CD4-positive, alpha-beta T cell (primary cell): ENCODE results near the gene CAPSL. TPM values are rescaled to one million over a fixed set of nuclear protein-coding genes. Genes with fewer than 3 reads are reported as not detected.

ENCODE experiments used
- ATAC-seq: fragments of 200-7000 bp; cut with Tn5 transposase; one replicate; pipeline ENCODE4 v1.10.0; 2022; ENCODE audit warnings: mild to moderate bottlenecking; ENCODE audit not compliant: poor library complexity
- CTCF ChIA-PET: fragments of 350-600 bp; sonication (Branson Sonifier 250); formaldehyde crosslinking; loops from one replicate; lab custom pipeline; 2021; ENCODE audit warnings: antibody characterized with exemption, inconsistent platforms; lab: Charles Lee
- POLR2A ChIA-PET: fragments of 350-600 bp; sonication (Branson Sonifier 250); formaldehyde crosslinking; loops from one replicate; lab custom pipeline; 2021; ENCODE audit warnings: antibody characterized with exemption, inconsistent platforms; lab: Charles Lee
- DNase-seq, 14 experiments: peaks; one replicate each; pipeline ENCODE4 v3.0.0-alpha.2; 2013 to 2020; ENCODE audit warnings: mixed read lengths in 2 of 14
- H3K27ac ChIP-seq, 2 donors: one replicate each; pipeline versions ENCODE4 v1.5.1 to v1.7.0; 2013; ENCODE audit warnings: low read length in 2 of 2, low read depth in 1 of 2, mild to moderate bottlenecking in 1 of 2
- H3K27me3 ChIP-seq, 2 experiments: 1 replicate in 1 of 2; 2 replicates in 1 of 2; pipeline versions ENCODE4 v1.6.1 to v1.7.0; 2013; ENCODE audit warnings: low read length in 2 of 2, control low read depth in 1 of 2, mild to moderate bottlenecking in 1 of 2, moderate library complexity in 1 of 2; ENCODE audit not compliant: insufficient read depth in 2 of 2, control insufficient read depth in 1 of 2
- H3K36me3 ChIP-seq: one replicate; pipeline ENCODE4 v1.6.1; 2013; ENCODE audit warnings: low read length, control low read depth; ENCODE audit not compliant: insufficient read depth
- H3K4me1 ChIP-seq: one replicate; pipeline ENCODE4 v1.6.1; 2013; ENCODE audit warnings: low read length, control low read depth; ENCODE audit not compliant: insufficient read depth
- H3K4me3 ChIP-seq: one replicate; pipeline ENCODE4 v1.5.1; 2013; ENCODE audit warnings: mild to moderate bottlenecking, low read length, moderate library complexity
- H3K9me3 ChIP-seq, 2 experiments: 1 replicate in 1 of 2; 2 replicates in 1 of 2; pipeline versions ENCODE4 v1.6.1 to v1.7.0; 2013; ENCODE audit warnings: low read length in 2 of 2, mild to moderate bottlenecking in 2 of 2, control low read depth in 1 of 2, moderate library complexity in 1 of 2; ENCODE audit not compliant: control insufficient read depth in 1 of 2, insufficient read depth in 1 of 2
- H3K27ac Mint-ChIP-seq: one replicate; pipeline ENCODE4 v1.8.0; 2020; ENCODE audit warnings: mixed read lengths
- H3K27me3 Mint-ChIP-seq: one replicate; pipeline ENCODE4 v1.8.0; 2021; ENCODE audit warnings: mixed read lengths
- H3K36me3 Mint-ChIP-seq: one replicate; pipeline ENCODE4 v1.8.0; 2021; ENCODE audit warnings: low read depth, mixed read lengths
- H3K4me1 Mint-ChIP-seq: one replicate; pipeline ENCODE4 v1.8.0; 2021; ENCODE audit warnings: low read depth, mixed read lengths
- H3K4me3 Mint-ChIP-seq: one replicate; pipeline ENCODE4 v1.8.0; 2020; ENCODE audit warnings: mild to moderate bottlenecking, mixed read lengths
- H3K9me3 Mint-ChIP-seq: one replicate; pipeline ENCODE4 v1.8.0; 2020; ENCODE audit warnings: mixed read lengths
- CTCF ChIP-seq: fragments of 200-600 bp; IDR thresholded peaks from one replicate; pipeline ENCODE4 v1.8.0; 2022; ENCODE audit warnings: antibody characterized with exemption, mild to moderate bottlenecking
- intact Hi-C, 2 experiments: fragments of 100-400 bp; cut with DNase I in 1 of 2; cut with micrococcal nuclease in 1 of 2; formaldehyde crosslinking; loops; one replicate each; pipeline versions ENCODE4 v1.15.1 to v1.9.0; 2023 to 2025; cut with DNase I, micrococcal nuclease
- total RNA-seq, 174 experiments: library from RNA in 2 of 174; stranded (reverse) in 2 of 174; gene quantifications; one replicate each; pipeline ENCODE4 v1.2.3 and lab custom pipeline; 2021 to 2026

CAPSL gene
- total RNA-seq, 2 experiments from 2014 or later: not detected

GRCh38 chr5:35939639-35940038 lies 1.2 kb upstream of the CAPSL start:
- intact Hi-C loops: no loop called here
- TF ChIP-seq CTCF: no peak
- no peaks in the 10 kb centered on the region for H3K4me1 ChIP-seq
- H3K9me3 Mint-ChIP-seq: no peaks in the 10 kb centered on the region
- ATAC-seq (no peak), DNase-seq (no peak)
- ChIA-PET POLR2A (no interaction called here), CTCF (no interaction called here)
- H3K4me3 ChIP-seq: no peak overlapping the region
- no peak overlapping the region for H3K27ac Mint-ChIP-seq
- no peaks in the 10 kb centered on the region for H3K4me1 Mint-ChIP-seq
- H3K4me3 Mint-ChIP-seq: no peak overlapping the region
- H3K27me3 Mint-ChIP-seq: peaks cover 21% of the 10 kb centered on the region
- H3K27ac ChIP-seq: no peak overlapping the region
- H3K27me3 ChIP-seq: no peaks in the 10 kb centered on the region
- no peaks in the 10 kb centered on the region for H3K9me3 ChIP-seq
- no peaks in the 10 kb centered on the region for H3K36me3 Mint-ChIP-seq
- no peaks in the 10 kb centered on the region for H3K36me3 ChIP-seq

GRCh38 chr5:35926389-35927051 lies 11.9 kb downstream of the CAPSL start:
- DNase-seq (peak in 13 of 14 experiments; percentile 30 to 85 (median 51)), ATAC-seq (peak; percentile 44)
- no peaks in the 10 kb centered on the region for H3K9me3 Mint-ChIP-seq
- intact Hi-C loops: loop anchor here (1.0 to 5.0 kb wide), 7 partner anchors 149 to 969 kb away; no protein-coding TSS in a partner anchor
- POLR2A ChIA-PET: interaction anchor here (0.7 to 3.0 kb wide), 9 partner anchors 44 to 997 kb away, joined by 3 to 31 read pairs (median 3); partner anchors contain the start of genes DNAJC21 and IL7R
- Histone ChIP-seq H3K4me1 (peaks cover 22% of the 10 kb centered on the region), H3K36me3 (no peaks in the 10 kb centered on the region), H3K4me3 (no peak overlapping the region), H3K9me3 (no peaks in the 10 kb centered on the region), H3K27me3 (no peaks in the 10 kb centered on the region), H3K27ac (no peak overlapping the region)
- peak overlapping the region; percentile 80 for H3K4me3 Mint-ChIP-seq
- CTCF ChIA-PET: interaction anchor here (0.8 to 6.4 kb wide), 22 partner anchors 9 to 1452 kb away, joined by 3 to 143 read pairs (median 4); partner anchors contain the start of genes IL7R and SPEF2
- no peaks in the 10 kb centered on the region for H3K36me3 Mint-ChIP-seq
- peaks cover 43% of the 10 kb centered on the region for H3K4me1 Mint-ChIP-seq
- TF ChIP-seq CTCF: peak; percentile 96
- no peaks in the 10 kb centered on the region for H3K27me3 Mint-ChIP-seq
- H3K27ac Mint-ChIP-seq: no peak overlapping the region

GRCh38 chr5:35924950-35925722 lies 13.3 kb downstream of the CAPSL start:
- Mint-ChIP-seq H3K36me3 (no peaks in the 10 kb centered on the region), H3K4me1 (peaks cover 43% of the 10 kb centered on the region), H3K9me3 (no peaks in the 10 kb centered on the region), H3K27me3 (no peaks in the 10 kb centered on the region), H3K4me3 (peak overlapping the region; percentile 74), H3K27ac (peak overlapping the region; percentile 74)
- DNase-seq (peak; percentile 77 to 93 (median 86)), ATAC-seq (peak; percentile 92)
- POLR2A ChIA-PET: interaction anchor here (0.6 to 3.0 kb wide), 12 partner anchors 40 to 307 kb away, joined by 3 to 31 read pairs (median 5); partner anchors contain the start of genes IL7R and SPEF2
- Histone ChIP-seq H3K9me3 (peaks cover 0 to 2% of the 10 kb centered on the region in 2 experiments), H3K4me3 (peak overlapping the region; percentile 42), H3K27ac (peak overlapping the region in 1 of 2 donors; percentile 6), H3K36me3 (no peaks in the 10 kb centered on the region), H3K4me1 (peaks cover 22% of the 10 kb centered on the region), H3K27me3 (no peaks in the 10 kb centered on the region)
- CTCF ChIA-PET: interaction anchor here (0.5 to 6.4 kb wide), 44 partner anchors 12 to 995 kb away, joined by 3 to 143 read pairs (median 4); partner anchors contain the start of genes IL7R and SPEF2
- TF ChIP-seq CTCF: peak; percentile 87
- intact Hi-C loops: loop anchor here (1.0 to 5.0 kb wide), 6 partner anchors 43 to 968 kb away; partner anchors contain the start of gene SPEF2 (in 1 of the 2)
